Measurements from ENCODE around the gene KRTCAP2.
"Not testable (repeated sequence)": the region's sequence is repeated elsewhere in the genome, so short reads cannot be mapped to it uniquely, and the experiment has no call there.

Gene KRTCAP2

DNA sequence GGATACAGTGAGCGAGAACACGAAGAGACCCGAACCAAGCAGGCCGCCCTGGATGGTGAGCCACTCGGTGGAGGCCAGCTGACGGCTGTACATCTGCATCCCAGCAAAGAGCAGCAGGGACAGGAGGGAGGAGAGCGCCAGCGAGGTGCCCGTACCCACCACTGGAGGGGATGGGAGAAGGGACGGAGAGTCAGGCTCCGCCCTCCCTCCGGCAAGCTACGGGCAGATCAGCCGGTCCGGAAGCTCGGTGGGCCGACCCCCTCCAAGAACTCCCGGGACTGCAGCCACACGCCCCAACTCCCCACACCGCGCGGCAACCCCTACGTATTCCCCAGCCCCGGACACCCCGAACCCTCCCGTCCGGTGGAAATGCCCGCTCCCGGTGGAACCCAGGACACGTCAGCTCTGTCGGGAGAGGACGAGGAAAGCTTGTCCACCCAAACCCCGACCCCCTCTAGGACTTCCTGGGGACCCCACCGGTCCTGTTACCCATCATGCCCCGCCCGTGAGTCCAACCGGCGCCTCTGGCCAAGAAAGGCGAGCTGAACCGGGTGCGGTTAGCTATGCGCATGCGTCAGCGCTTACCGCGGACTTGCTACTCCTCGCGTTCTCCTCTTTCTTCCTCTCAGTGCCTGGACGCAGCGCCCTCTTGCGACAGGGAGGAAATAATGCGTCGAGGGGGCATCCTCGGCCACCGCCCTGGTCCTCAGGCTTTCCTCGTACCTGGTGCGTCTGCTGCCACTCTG lies at the start of gene KRTCAP2:
KRTCAP2 (minus strand) TSS at position 573 of the 746 bp plus-strand sequence; CDS start at position 493, 80 bp downstream.
- peak; percentile 97 for DNase-seq (ENCODE audit: low spot score)

DNA sequence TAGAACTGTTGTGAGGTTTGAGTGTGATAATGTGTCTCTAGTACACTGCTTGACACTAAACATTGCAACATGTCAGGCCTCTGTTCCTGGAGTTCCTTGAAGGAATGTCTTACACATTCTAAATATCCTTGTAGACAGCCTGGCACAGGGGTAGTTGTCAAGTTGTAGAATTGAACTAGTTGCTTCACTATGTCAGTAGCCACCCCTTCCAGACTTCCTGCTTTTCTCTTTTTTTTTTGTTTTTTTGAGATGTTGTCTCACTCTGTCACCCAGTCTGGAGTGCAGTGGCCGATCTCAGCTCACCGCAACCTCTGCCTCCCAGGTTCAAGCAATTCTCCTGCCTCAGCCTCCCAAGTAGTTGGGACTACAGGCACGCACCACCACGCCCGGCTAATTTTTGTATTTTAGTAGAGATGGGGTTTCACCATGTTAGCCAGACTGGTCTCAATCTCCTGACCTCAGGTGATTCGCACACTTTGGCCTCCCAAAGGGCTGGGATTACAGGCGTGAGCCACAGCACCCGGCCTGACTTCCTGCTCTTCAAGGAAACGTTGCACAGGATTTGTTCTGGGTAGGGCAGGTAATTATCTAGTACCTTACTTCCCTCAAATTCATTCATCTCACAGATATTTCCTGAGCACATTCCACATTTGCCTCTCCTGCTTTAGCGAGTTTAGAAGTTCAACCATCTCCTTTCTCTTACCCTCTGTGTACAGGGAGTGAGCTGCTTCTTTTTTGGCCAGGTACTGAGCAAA lies 47.3 kb upstream of the KRTCAP2 start:
- not testable (repeated sequence) for DNase-seq (ENCODE audit: low spot score)

DNA sequence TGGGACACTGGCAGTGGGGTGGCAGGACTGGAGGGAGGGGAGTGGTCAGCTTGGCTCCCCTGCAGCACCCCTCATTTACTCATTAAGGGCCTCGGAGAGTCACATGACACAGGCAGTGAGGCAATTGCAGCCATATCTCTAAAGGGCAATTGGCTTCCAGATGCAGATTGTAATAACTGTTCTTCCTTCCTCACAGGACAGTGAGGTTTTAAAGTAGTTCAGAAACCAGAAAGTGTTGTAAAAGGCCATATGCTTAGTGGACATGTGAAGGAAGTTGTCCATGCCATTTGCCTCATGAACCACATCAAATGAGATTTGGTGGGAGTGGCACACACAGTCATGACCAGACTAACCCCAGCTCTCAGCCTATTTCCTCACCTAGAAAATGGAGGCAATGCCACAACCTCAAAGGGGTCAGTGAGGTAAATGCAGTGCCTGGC lies 46.5 kb upstream of the KRTCAP2 start:
- peak; percentile 13 for DNase-seq (ENCODE audit: low spot score)

DNA sequence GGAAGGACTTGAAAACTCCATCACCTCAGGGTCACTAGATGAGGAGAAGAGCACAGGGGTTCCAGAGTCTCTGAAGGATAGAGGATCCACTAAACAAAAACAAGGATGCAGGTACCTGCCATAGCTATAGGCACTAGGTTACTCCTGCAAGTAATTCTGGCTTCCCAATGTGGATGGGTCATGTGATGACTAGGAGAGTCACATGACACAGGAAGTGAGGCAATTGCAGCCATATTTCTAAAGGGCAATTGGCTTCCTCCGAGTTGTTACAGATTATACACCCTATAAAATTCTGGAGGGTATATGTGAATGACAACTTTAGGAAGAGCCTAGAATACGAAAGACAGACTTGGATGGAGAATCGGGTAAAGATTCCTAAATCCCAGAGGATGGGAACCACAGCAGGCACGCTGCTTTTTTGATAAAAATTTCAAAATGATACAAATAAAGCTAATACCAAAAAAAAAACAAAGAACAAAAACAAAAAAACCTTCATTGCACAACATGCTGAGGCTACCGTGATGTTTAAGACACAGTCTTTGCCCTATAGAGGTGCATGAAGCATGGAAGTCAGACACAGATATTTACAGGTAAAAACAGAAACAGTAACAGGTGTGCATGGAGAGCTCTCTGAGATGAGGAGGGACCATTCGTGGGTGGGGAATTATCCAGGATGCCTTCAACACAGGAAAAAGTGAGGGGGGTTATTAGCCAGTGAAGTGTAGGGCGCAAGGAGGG lies 45.9 kb upstream of the KRTCAP2 start:
- DNase-seq (ENCODE audit: low spot score): peak; percentile 36

DNA sequence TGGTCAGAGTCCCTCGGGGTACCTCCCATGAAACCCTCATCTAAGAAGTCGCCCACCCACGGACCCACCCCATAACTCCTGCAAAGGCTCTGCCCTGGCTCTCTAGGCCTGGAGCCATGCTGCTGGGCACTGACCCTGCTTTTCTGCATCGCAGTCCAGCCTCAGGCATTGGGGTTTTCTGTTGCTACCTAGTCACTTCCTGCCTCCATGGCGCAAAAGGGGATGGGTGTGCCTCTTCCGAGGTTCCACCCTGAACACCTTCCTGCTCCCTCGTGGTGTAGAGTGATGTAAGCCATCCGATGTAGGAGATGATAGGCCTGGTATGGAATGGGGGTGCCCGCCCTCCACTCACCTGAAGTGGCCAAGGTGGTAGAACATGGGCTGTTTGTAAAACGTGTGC lies 41.6 kb upstream of the KRTCAP2 start:
- not testable (repeated sequence) for DNase-seq (ENCODE audit: low spot score)

DNA sequence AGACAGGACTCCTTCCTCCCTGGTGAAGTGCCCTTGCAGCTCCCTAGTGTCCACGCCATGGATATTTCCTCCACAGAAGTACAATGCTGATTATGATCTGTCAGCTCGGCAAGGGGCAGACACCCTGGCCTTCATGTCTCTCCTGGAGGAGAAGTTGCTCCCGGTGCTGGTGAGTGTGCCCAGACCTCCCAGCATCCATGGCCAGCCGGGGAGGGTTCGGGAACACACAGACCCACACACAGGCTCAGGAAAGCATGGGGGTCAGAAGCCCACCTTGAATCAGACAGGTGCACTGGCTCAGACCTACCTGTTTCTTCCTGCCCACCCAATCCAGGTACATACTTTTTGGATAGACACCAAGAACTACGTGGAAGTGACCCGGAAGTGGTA lies 38.9 kb upstream of the KRTCAP2 start:
- DNase-seq (ENCODE audit: low spot score): not testable (repeated sequence)

DNA sequence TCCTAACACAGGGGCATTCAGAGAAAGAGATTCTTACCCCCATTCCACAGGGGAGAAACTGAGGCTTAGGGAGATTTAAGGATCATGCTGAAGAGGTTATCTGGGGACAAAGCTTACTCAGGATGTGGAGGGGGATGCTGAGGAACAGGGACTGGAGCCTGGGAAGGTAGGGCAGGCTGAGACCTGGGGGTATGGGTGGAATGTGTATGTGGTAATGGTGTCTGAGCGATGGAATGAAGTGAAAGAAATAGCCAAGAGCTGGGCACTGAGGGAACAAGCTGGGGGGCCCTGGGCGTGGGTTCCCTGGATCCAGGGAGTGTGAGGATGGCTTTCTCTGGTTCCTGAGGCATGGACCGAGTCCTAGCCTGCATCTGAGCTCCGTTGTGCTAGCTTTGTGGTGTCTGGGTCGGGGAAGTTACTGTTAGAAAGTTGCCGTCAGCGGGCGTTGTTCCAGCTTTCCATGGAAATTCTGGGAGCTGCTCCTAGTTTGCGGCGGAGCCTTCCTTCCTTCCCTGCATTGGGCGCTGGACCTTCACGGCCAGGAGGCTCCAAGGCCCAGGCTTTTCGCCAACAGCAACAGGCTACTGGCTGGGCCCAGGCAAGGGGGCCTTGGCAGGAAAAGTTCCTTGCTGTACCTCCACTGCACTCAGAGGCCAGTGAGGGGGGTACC lies 38.4 kb upstream of the KRTCAP2 start:
- DNase-seq (ENCODE audit: low spot score): not testable (repeated sequence)

DNA sequence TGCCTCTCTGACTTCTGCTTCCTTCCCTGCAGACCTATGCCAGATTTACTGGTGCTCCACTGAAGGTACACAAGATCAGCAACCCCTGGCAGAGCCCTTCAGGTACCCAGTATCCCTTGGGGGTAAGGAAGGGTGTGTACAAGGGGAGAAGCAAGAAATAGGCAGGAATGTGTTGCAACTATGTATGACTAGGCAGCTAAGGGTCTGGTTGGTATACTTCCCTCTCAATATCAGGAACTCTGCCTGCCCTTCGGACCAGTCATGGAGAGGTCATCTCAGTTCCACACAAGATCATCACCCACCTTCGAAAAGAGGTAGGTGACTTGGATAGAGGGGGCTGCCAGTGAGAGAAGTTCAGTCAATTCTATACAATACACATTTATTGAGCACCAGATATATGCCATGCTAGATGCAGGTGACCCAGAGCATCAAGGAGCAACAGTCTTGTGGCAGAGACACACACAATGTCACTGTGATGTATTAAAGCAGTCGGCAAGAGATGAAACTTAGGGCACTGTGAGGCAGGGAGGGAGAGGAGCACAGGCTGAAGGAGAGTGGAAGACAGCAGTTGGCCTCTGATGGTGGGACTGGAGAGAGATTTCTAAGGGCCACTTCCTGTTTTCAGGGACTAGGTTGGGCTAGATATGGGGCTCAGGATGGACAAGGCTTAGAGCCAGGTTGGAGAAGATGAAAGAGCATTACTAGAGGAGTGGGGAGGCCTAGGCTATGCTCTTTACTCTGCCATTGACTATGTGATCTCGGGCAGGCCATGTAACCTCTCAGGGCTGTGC lies 37.4 kb upstream of the KRTCAP2 start:
- no peak for DNase-seq (ENCODE audit: low spot score)

DNA sequence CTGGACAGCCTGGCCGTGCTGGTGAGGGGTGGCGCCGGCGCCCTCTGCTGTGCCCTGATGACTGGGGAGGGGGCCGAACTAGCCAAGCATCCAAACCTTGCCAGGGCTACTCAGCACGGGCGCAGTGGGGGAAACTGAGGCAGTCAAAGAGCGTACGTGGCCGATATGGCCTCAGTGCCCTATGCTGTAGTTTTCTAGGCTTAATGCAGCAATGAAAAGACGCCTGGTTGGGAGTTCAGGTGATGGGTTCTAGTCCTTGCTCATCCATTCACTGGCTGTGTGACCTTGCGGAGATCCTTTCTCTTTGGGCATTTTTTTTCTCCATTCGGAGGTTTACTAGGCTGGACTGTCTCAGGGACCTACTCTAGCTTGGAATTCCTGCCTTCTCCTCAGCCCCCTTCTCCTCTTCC lies 36.2 kb upstream of the KRTCAP2 start:
- no peak for DNase-seq (ENCODE audit: low spot score)

DNA sequence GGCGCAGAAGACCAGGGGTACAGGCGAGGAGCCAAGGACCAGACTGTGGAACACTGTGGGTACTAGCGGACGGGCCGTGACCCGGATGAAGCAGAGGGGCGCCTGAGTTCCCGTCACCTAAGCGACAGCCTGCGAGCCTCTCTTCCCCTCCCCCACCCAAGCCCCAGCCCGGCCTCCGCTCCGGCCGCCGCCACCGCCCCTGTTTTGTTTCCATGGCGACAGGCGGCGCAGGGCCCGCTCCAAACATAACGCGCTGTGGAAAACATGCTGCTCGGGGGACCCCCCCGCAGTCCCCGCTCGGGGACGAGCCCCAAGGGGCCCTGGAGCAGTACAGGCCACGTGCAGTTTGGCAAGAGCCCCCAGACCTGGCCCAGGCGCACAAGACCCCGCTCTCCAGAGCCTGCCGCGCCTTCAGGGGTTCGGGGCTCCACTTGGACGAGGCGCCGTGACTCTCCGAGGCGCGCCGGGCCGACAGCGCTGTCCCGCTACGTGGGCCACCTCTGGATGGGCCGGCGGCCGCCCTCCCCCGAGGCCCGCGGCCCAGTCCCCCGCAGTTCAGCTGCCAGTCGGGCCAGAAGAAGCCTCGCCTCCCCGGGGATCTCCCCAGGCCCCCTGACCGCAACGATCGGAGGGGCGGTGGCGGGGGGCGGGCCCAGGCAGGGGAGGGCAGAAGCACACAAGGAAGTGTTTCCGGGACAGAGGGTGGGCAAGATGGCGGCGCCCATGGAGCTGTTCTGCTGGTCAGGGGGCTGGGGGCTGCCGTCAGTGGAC lies 35.6 kb upstream of the KRTCAP2 start, which contains the start of gene MTX1:
MTX1 (plus strand) TSS at position 155 of the 771 bp plus-strand sequence; CDS start at position 265, 110 bp downstream.
- peak; percentile 85 for DNase-seq (ENCODE audit: low spot score)

DNA sequence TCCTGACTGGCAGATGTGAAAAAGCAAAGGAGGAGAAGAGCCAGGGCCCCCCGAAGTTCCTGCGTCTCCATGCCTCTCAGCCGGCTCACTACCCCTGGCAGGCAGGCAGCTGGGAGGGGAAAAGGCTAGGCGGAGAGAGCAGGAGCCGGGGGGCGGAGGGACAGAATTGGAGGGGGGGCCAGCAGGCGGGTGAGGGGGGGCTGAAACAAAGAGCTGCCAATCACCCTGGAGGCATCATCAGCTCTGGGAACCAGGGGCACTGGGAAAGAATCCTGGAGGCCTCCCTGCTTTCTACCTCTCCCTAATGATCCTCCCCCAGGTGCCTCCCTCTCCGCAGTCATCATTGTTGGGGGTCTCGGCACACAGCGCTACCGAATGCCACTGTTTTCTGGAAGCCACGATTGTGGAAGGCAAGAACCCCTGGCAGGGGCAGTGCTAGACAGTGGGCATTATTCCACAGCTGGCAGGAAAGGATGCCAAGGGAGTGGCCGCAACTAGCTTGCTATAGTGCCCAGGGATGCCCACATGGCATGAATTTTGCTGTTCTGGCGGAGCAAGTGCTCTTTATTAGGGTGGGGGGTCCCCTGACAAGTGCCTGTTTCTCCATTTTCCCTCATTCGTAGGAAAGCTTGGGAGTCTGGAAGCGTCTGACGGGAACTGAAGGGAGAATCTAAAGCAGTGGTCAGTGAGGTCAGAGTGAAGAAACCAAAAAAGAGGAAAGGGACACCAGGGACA lies 34.9 kb upstream of the KRTCAP2 start, which contains the start of gene THBS3:
THBS3 (minus strand) TSS at position 92 of the 735 bp plus-strand sequence; CDS start at position 71, 21 bp downstream.
- no peak for DNase-seq (ENCODE audit: low spot score)

DNA sequence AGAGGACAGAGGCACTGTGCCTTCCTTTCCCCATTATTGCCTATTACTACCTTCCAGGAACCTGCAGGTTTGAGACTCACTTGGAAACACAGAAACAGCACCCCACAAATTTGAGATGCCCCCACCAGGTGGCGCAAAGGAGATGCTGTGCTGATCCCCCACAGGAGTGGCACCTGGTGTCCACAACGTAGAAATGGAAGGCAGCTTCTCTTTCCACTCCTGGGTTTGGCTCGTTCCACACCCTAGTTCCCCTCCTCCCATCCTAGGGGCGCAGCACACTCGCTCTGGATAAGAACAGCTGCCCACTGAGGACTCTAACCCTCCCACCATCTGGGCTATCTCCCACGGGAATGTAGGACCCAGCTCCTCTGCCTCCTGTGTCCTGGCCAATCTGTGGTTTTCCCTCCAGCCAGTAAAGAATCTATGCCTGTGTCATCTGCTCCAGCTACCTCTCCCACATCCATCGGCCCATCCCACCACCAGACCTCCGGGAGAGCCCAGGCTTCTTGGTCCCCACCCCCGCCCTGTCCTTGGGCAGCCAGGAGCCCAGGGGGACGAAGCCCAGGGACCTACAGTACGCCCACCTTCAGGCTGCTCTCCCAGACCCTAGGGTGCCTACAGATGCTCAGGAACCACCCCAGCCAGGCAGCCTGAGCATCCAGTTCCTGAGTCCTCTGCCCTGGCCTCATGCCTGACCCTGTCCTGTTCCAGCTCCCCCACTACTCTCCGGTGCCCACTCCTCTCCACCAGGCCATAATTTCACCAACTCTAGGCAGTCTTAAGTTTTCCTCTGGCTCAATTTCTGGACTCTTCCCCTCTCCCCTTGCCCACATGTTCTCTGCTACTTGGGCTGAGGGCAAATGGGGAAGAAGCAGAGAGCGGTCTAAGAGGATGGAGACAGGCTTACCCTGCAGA lies 34.0 kb upstream of the KRTCAP2 start:
- DNase-seq (ENCODE audit: low spot score): peak; percentile 91

DNA sequence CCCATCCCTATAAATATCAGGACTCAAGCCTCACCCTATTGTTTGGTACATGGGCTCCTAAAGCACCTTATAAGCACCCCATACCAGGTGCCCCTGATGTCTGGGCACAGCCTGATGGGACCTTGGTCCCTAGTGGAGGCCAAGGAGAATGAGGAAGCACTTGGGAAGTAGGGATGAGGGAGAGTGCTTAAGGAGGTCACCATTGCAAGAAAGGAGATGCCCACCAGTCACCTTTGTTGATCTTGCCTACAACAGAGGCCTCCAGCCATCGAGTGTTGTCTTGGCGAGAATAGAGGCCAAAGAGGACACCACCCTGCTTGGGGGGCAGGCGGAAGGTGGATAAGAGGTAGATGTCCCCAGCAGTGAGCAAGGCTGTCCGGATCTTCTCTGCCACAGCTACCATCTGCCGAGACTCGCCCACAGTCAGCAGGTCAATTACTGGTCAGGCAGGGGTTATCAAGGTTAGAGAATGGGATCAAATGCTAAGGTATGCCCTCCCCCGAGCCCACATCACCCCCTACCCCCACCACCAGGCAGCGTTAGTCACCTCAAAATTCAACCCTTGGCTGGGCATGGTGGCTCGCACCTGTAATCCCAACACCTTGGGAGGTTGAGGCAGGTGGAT lies 33.0 kb upstream of the KRTCAP2 start:
- no peak for DNase-seq (ENCODE audit: low spot score)

DNA sequence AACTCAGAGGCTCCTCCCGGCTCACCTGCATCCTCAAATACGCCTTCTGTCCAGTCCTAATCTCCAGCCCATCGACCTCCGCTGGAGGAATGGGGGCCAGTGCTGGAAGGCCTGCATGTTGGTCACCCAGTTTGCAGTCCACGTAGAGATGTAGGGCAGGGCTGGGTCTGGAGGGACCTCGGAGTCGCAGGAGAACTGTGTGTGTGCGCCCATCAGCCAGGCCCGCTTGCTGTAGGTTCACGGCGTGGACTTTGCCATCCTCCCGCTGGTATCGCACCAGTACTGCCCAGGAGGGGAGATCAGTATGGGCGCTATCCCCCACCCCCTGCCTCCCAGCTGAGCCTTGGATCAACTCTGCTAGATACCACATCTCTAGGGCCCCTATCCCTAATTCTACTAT lies 31.9 kb upstream of the KRTCAP2 start:
- no peak for DNase-seq (ENCODE audit: low spot score)

DNA sequence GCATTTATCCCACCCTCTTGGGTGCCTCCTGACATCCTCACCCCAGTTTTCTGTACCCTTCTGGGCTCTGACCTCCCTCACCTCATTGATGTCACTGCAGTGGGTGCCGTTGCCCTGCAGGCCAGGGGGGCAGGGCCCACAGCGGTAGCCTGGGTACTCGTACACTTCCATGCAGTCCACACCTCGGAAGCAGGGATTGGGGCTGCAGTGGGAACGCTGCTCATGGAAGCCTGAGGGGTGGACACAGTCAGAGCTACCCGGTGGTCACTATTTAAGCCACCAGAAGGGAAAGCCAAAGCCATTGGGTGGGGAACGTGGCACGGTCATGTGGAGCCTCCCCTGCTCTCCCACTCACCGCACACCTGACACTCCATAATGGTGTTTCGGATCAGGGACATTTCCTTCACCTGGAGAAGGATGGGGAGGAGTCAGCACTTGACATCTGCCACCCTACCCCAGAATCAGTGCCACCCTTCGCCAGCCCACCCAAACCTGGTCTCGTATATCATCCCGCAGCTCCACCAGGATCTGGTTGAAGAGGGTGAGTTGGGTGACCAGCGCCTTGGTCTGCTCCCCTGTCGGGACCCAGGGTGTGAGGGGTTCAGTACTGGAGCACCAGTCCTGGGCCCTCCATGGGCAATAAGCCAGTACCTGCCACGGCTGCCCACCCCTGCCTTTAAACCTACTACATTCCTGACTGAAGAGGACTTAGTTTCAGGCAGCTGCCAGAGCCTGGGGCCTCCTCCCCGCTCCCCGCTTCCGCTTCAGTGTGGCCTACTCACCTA lies 29.8 kb upstream of the KRTCAP2 start:
- DNase-seq (ENCODE audit: low spot score): no peak

DNA sequence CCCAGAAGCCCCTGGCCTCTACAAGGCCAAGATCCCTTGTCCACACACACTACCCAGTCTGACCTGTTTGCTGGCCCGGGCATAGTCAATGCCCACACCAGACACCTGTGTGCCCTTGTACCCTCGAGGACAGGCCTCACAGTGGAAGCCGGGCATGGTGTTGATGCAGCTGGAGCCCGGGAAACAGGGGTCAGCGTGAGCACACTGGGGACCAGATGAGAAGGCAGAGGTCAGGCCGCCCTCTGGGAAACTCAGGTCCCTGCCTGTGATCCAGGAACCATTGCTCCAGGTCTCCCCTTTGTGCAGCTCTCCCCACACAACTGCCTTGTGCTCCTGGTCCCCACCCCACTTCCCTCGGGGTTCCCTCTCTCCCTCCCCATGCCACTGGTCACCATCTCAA lies 29.1 kb upstream of the KRTCAP2 start:
- DNase-seq (ENCODE audit: low spot score): no peak

DNA sequence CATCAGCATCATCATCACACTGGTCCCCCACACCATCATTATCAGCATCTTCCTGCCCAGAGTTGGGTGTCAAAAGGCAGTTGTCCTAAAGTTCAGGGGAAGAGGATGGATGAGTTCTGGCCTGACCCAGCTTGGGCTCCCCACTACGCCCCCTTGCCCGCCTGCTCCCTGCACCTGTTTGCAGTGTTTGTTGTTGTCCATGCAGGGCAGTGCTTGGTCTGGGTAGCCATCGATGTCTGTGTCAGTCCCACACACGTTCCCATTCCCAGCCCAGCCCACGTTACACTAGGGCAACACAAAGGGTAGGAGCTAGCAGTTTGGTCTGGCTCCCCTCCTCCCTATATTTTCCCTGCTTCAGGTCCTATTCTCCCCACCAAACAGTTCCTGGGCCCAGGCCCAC lies 27.8 kb upstream of the KRTCAP2 start:
- DNase-seq (ENCODE audit: low spot score): no peak
